ENCODE measurements around the gene LARP4.
"Not testable (repeated sequence)": the region's sequence is repeated elsewhere in the genome, so short reads cannot be mapped to it uniquely, and the experiment has no call there.

The LARP4 gene

GRCh38 chr12:50518090-50518489 lies 117.4 kb downstream of the LARP4 start:
- H3K4me3 ChIP-seq (ENCODE audit: low read depth, low read length) = no peak overlapping the region
- DNase-seq (ENCODE audit: low read depth) = no peak

GRCh38 chr12:50519353-50519752 lies 118.7 kb downstream of the LARP4 start:
- no peak overlapping the region for H3K4me3 ChIP-seq (ENCODE audit: low read depth, low read length)

GRCh38 chr12:50520416-50521207 lies 119.9 kb downstream of the LARP4 start:
- no peak overlapping the region for H3K4me3 ChIP-seq (ENCODE audit: low read depth, low read length)
- DNase-seq (ENCODE audit: low read depth) = no peak

More at GRCh38 chr12:50519353-50519752, 118.7 kb downstream of the LARP4 start:
- no peak for DNase-seq (ENCODE audit: low read depth)

GRCh38 chr12:50521781-50522180 lies 121.1 kb downstream of the LARP4 start:
- not testable (repeated sequence) for DNase-seq (ENCODE audit: low read depth); H3K4me3 ChIP-seq (ENCODE audit: low read depth, low read length)

- H3K4me3 ChIP-seq (ENCODE audit: low read depth, low read length) = no peak overlapping the region
- DNase-seq (ENCODE audit: low read depth) = no peak
Measured at GRCh38 chr12:50523772-50524171, 123.1 kb downstream of the LARP4 start.

- no peak overlapping the region for H3K4me3 ChIP-seq (ENCODE audit: low read depth, low read length)
- DNase-seq (ENCODE audit: low read depth) = no peak
Measured at GRCh38 chr12:50524621-50525020, 123.9 kb downstream of the LARP4 start.

- no peak for DNase-seq (ENCODE audit: low read depth)
- no peak overlapping the region for H3K4me3 ChIP-seq (ENCODE audit: low read depth, low read length)
Measured at GRCh38 chr12:50525422-50525821, 124.7 kb downstream of the LARP4 start.

- no peak overlapping the region for H3K4me3 ChIP-seq (ENCODE audit: low read depth, low read length)
- no peak for DNase-seq (ENCODE audit: low read depth)
Measured at GRCh38 chr12:50527359-50527726, 126.7 kb downstream of the LARP4 start.

GRCh38 chr12:50528800-50529199 lies 128.1 kb downstream of the LARP4 start:
- no peak overlapping the region for H3K4me3 ChIP-seq (ENCODE audit: low read depth, low read length)
- no peak for DNase-seq (ENCODE audit: low read depth)

- DNase-seq (ENCODE audit: low read depth) = no peak
Measured at GRCh38 chr12:50529345-50529744, 128.7 kb downstream of the LARP4 start.

More at GRCh38 chr12:50529345-50529744, 128.7 kb downstream of the LARP4 start:
- no peak overlapping the region for H3K4me3 ChIP-seq (ENCODE audit: low read depth, low read length)
